Liver (tissue), 9 donors: ENCODE data around the gene AKT1S1. TPM values are rescaled to one million over a fixed set of nuclear protein-coding genes. Genes with fewer than 3 reads are reported as not detected.

Experiments used
- DNase-seq: peaks from one replicate; pipeline ENCODE4 v3.0.0-alpha.2; 2017; ENCODE audit warnings: low spot score
- H3K27ac ChIP-seq, 2 donors: one replicate each; pipeline ENCODE4 v1.7.0; 2013; ENCODE audit warnings: inconsistent platforms in 2 of 2, low read length in 2 of 2, control low read depth in 1 of 2, low read depth in 1 of 2, mild to moderate bottlenecking in 1 of 2
- H3K27me3 ChIP-seq, 4 donors: one replicate each; pipeline versions ENCODE4 v1.6.1 to v1.7.0; 2013; ENCODE audit warnings: low read length in 3 of 4, inconsistent platforms in 1 of 4, mild to moderate bottlenecking in 1 of 4, moderate library complexity in 1 of 4; ENCODE audit not compliant: control insufficient read depth in 4 of 4, insufficient read depth in 4 of 4
- H3K36me3 ChIP-seq, 4 donors: one replicate each; pipeline versions ENCODE4 v1.6.1 to v1.7.0; 2013; ENCODE audit warnings: low read length in 3 of 4, mild to moderate bottlenecking in 3 of 4, low read depth in 1 of 4, moderate library complexity in 1 of 4; ENCODE audit not compliant: control insufficient read depth in 4 of 4, insufficient read depth in 3 of 4
- H3K4me1 ChIP-seq, 4 donors: one replicate each; pipeline versions ENCODE4 v1.6.1 to v1.7.0; 2013; ENCODE audit warnings: low read length in 3 of 4, mild to moderate bottlenecking in 3 of 4, moderate library complexity in 1 of 4; ENCODE audit not compliant: control insufficient read depth in 4 of 4, insufficient read depth in 4 of 4
- H3K4me3 ChIP-seq, 3 donors: one replicate each; pipeline versions ENCODE4 v1.6.1 to v1.7.0; 2013; ENCODE audit warnings: low read length in 3 of 3, control low read depth in 1 of 3, low read depth in 1 of 3, mild to moderate bottlenecking in 1 of 3
- H3K9ac ChIP-seq, 2 donors: one replicate each; pipeline ENCODE4 v1.7.0; 2013; ENCODE audit warnings: low read length in 2 of 2, mild to moderate bottlenecking in 2 of 2, moderate library complexity in 2 of 2, control low read depth in 1 of 2, low read depth in 1 of 2
- H3K9me3 ChIP-seq, 4 donors: one replicate each; pipeline versions ENCODE4 v1.6.1 to v1.7.0; 2013; ENCODE audit warnings: low read length in 3 of 4; ENCODE audit not compliant: control insufficient read depth in 4 of 4
- EGR1 ChIP-seq, 2 donors: IDR thresholded peaks; 2 replicates each; pipeline ENCODE4 v1.6.1; 2016 to 2018; ENCODE audit warnings: antibody characterized with exemption in 2 of 2, low read depth in 2 of 2
- FOXA1 ChIP-seq: IDR thresholded peaks from 2 replicates; pipeline ENCODE4 v1.6.1; 2016; ENCODE audit warnings: antibody characterized with exemption
- FOXA2 ChIP-seq: IDR thresholded peaks from 2 replicates; pipeline ENCODE4 v1.6.1; 2016; ENCODE audit warnings: antibody characterized with exemption
- GABPA ChIP-seq, 2 donors: IDR thresholded peaks in 1 of 2; conservative IDR thresholded peaks in 1 of 2; 2 replicates each; pipeline ENCODE4 v1.6.1; 2016; ENCODE audit warnings: antibody characterized with exemption in 2 of 2, mild to moderate bottlenecking in 1 of 2, moderate library complexity in 1 of 2
- HNF4A ChIP-seq, 2 donors: conservative IDR thresholded peaks; 2 replicates each; pipeline ENCODE4 v1.6.1; 2016; ENCODE audit warnings: antibody characterized with exemption in 2 of 2, mild to moderate bottlenecking in 2 of 2
- HNF4G ChIP-seq: IDR thresholded peaks from 2 replicates; pipeline ENCODE4 v1.6.1; 2016; ENCODE audit warnings: antibody characterized with exemption
- JUND ChIP-seq, 2 donors: IDR thresholded peaks; 2 replicates each; pipeline ENCODE4 v1.6.1; 2016; ENCODE audit warnings: antibody characterized with exemption in 2 of 2
- MAX ChIP-seq: IDR thresholded peaks from 2 replicates; pipeline ENCODE4 v1.6.1; 2016; ENCODE audit warnings: antibody characterized with exemption
- NR2F2 ChIP-seq: IDR thresholded peaks from 2 replicates; pipeline ENCODE4 v1.6.1; 2016; ENCODE audit warnings: antibody characterized with exemption
- RAD21 ChIP-seq, 2 donors: IDR thresholded peaks; 2 replicates each; pipeline ENCODE4 v1.6.1; 2016; ENCODE audit warnings: antibody characterized with exemption in 2 of 2, mild to moderate bottlenecking in 2 of 2
- REST ChIP-seq: IDR thresholded peaks from 2 replicates; pipeline ENCODE4 v1.6.1; 2016; ENCODE audit warnings: antibody characterized with exemption, mild to moderate bottlenecking
- RXRA ChIP-seq, 2 donors: IDR thresholded peaks; 2 replicates each; pipeline ENCODE4 v1.6.1; 2017 to 2018; ENCODE audit warnings: antibody characterized with exemption in 2 of 2, mild to moderate bottlenecking in 1 of 2
- SP1 ChIP-seq: IDR thresholded peaks from 2 replicates; pipeline ENCODE4 v1.6.1; 2018; ENCODE audit warnings: antibody characterized with exemption, mild to moderate bottlenecking
- TAF1 ChIP-seq: conservative IDR thresholded peaks from 2 replicates; pipeline ENCODE4 v1.6.1; 2016; ENCODE audit warnings: antibody characterized with exemption, mild to moderate bottlenecking
- ZBTB33 ChIP-seq: IDR thresholded peaks from 2 replicates; pipeline ENCODE4 v1.6.1; 2016; ENCODE audit warnings: antibody characterized with exemption
- WGBS: extraction: QIAGEN DNeasy Blood & Tissue Kit; methylation state at CpG from one replicate; pipeline ENCODE4 v1.1.7; 2013; 5-methylcytosine and 5-hydroxymethylcytosine counted together
- polyA plus RNA-seq, 2 donors: library from polyadenylated mRNA; stranded (reverse) in 1 of 2; unstranded in 1 of 2; fragments of 200-250 nt in 1 of 2; fragments of >200 nt in 1 of 2; fragmentation: Nextera tagmentation in 1 of 2; extraction: Ambion mirVana in 1 of 2; gene quantifications; one replicate each; pipeline versions ENCODE4 v1.2.1 to v1.2.3, GENCODE V29; 2013 to 2015
- total RNA-seq, 2 donors: library from RNA; depleted of rRNA; stranded (reverse); fragments of >200 nt; gene quantifications; one replicate each; pipeline ENCODE4 v1.2.3, GENCODE V29; 2014
- donor health status: healthy.
- donor health status: healthy.
- donor health status: healthy.
- donor health status: healthy.
- donor health status: healthy.

AKT1S1 gene
- total and polyA plus RNA-seq, 4 donors, result 6.8 to 43.9 (median 12.9) TPM

- Histone ChIP-seq H3K4me3 (peak overlapping the region; percentile 57 to 92 (median 90)), H3K4me1 (peaks cover 3 to 19% (median 13%) of the 10 kb centered on the region in 4 donors), H3K27ac (no peak overlapping the region), H3K27me3 (no peaks in the 10 kb centered on the region), H3K36me3 (no peaks in the 10 kb centered on the region), H3K9ac (no peak overlapping the region), H3K9me3 (no peaks in the 10 kb centered on the region)
- TF ChIP-seq HNF4G (no peak), EGR1 (IDR thresholded peaks at IDR 0.05; ENCODE audit: low read depth in 2 of 2) (no peak), FOXA1 (no peak), RXRA (IDR thresholded peaks at IDR 0.05) (no peak), GABPA (IDR thresholded peaks at IDR 0.05 in 1 of 2, conservative IDR thresholded peaks at IDR 0.05 in 1 of 2) (no peak), REST (no peak), RAD21 (IDR thresholded peaks at IDR 0.05) (no peak), MAX (no peak), FOXA2 (no peak), NR2F2 (no peak)
- WGBS, result 92% methylated on average over 15 of the region's 15 CpGs
- no peak for DNase-seq
Observed at GRCh38 chr19:49849433-49850220, 27.5 kb downstream of the AKT1S1 start.

GRCh38 chr19:49848938-49849337, 28.2 kb downstream of the AKT1S1 start:
- Histone ChIP-seq H3K27ac (no peak overlapping the region), H3K4me1 (peaks cover 2 to 19% (median 13%) of the 10 kb centered on the region in 4 donors)
- 88% methylated on average over 3 of the region's 3 CpGs for WGBS

More at GRCh38 chr19:49848938-49849337, 28.2 kb downstream of the AKT1S1 start:
- Histone ChIP-seq H3K4me3 (no peak overlapping the region), H3K9ac (no peak overlapping the region), H3K36me3 (no peaks in the 10 kb centered on the region), H3K27me3 (no peaks in the 10 kb centered on the region), H3K9me3 (no peaks in the 10 kb centered on the region)
- no peak for DNase-seq
- no peak for TF ChIP-seq TAF1
- no peak for TF ChIP-seq GABPA (IDR thresholded peaks at IDR 0.05 in 1 of 2, conservative IDR thresholded peaks at IDR 0.05 in 1 of 2)
- no peak for TF ChIP-seq ZBTB33
- TF ChIP-seq HNF4A (conservative IDR thresholded peaks at IDR 0.05), result no peak
- no peak for TF ChIP-seq SP1
- TF ChIP-seq RAD21 (IDR thresholded peaks at IDR 0.05), result no peak
- TF ChIP-seq JUND (IDR thresholded peaks at IDR 0.05), result no peak
- no peak for TF ChIP-seq MAX
- TF ChIP-seq RXRA (IDR thresholded peaks at IDR 0.05), result no peak
